Lower leg skin (tissue), 4 donors: ENCODE data around the gene KRT83. TPM values are rescaled to one million over a fixed set of nuclear protein-coding genes. Genes with fewer than 3 reads are reported as not detected.

Experiments used
- DNase-seq, 2 donors: peaks; one replicate each; pipeline ENCODE4 v3.0.0-alpha.2; 2019; ENCODE audit warnings: low spot score in 2 of 2
- H3K4me3 ChIP-seq: fragments of 200-600 bp; sonication (generic); 2 replicates; pipeline ENCODE4 v1.5.1; 2017; ENCODE audit warnings: mild to moderate bottlenecking, low read depth; ENCODE audit not compliant: poor library complexity, severe bottlenecking
- CTCF ChIP-seq, 3 donors: fragments of 450-650 bp; IDR thresholded peaks; one replicate each; pipeline ENCODE4 v1.5.1; 2016; ENCODE audit warnings: antibody characterized with exemption in 3 of 3, mild to moderate bottlenecking in 3 of 3, moderate library complexity in 2 of 3
- POLR2A ChIP-seq, 2 donors: fragments of 450-650 bp; IDR thresholded peaks; one replicate each; pipeline ENCODE4 v1.6.1; 2016 to 2017; ENCODE audit warnings: antibody characterized with exemption in 2 of 2, mild to moderate bottlenecking in 1 of 2, moderate library complexity in 1 of 2
- WGBS, 2 donors: methylation state at CpG; one replicate each; pipeline ENCODE4 v1.1.5; 2018; 5-methylcytosine and 5-hydroxymethylcytosine counted together
- intact Hi-C: fragments of 100-400 bp; cut with DNase I; formaldehyde crosslinking; loops from one replicate; pipeline ENCODE4 v1.15.0; 2023; ENCODE audit warnings: low total_unique reads
- total RNA-seq, 4 donors: library from RNA; depleted of rRNA; stranded (reverse); fragments of >200 nt; gene quantifications; one replicate each; pipeline ENCODE4 v1.1.0, GENCODE V29; 2016

KRT83 gene
- total RNA-seq, 4 donors from 2014 or later, result 2.1 to 34.7 TPM; not detected in 2

GRCh38 chr12:52335598-52336262 is 14.5 kb upstream of the KRT83 start:
- TF ChIP-seq POLR2A (IDR thresholded peaks at IDR 0.05) (no peak), CTCF (IDR thresholded peaks at IDR 0.05) (no peak)
- WGBS, 2 donors, result 75 to 77% methylated on average over 4 of the region's 4 CpGs
- H3K4me3 ChIP-seq, result no peak overlapping the region
- intact Hi-C loops, result no loop called here
- no peak for DNase-seq

GRCh38 chr12:52334185-52334584 is 13.0 kb upstream of the KRT83 start:
- no peak for TF ChIP-seq CTCF (IDR thresholded peaks at IDR 0.05)
- no peak for TF ChIP-seq POLR2A (IDR thresholded peaks at IDR 0.05)
- no peak for DNase-seq
- H3K4me3 ChIP-seq, result no peak overlapping the region
- intact Hi-C loops, result no loop called here
- WGBS, 2 donors, result 72 to 79% methylated on average over 3 of the region's 3 CpGs

GRCh38 chr12:52333321-52333720 is 12.1 kb upstream of the KRT83 start:
- TF ChIP-seq POLR2A (IDR thresholded peaks at IDR 0.05) (no peak), CTCF (IDR thresholded peaks at IDR 0.05) (no peak)
- intact Hi-C loops, result no loop called here
- H3K4me3 ChIP-seq, result no peak overlapping the region
- 57 to 80% methylated on average over 3 of the region's 3 CpGs for WGBS, 2 donors
- no peak for DNase-seq

GRCh38 chr12:52332381-52332780 is 11.2 kb upstream of the KRT83 start:
- intact Hi-C loops, result no loop called here
- DNase-seq, result no peak
- no peak overlapping the region for H3K4me3 ChIP-seq
- TF ChIP-seq CTCF (IDR thresholded peaks at IDR 0.05) (no peak), POLR2A (IDR thresholded peaks at IDR 0.05) (no peak)
- 83 to 90% methylated on average over 1 of the region's 1 CpG for WGBS, 2 donors

- DNase-seq, result no peak
Observed at GRCh38 chr12:52331833-52332232, 10.6 kb upstream of the KRT83 start.

More at GRCh38 chr12:52331833-52332232, 10.6 kb upstream of the KRT83 start:
- no peak for TF ChIP-seq CTCF (IDR thresholded peaks at IDR 0.05)
- TF ChIP-seq POLR2A (IDR thresholded peaks at IDR 0.05), result no peak
- intact Hi-C loops, result no loop called here
- H3K4me3 ChIP-seq, result no peak overlapping the region
- WGBS, 2 donors, result 91 to 94% methylated on average over 3 of the region's 3 CpGs
